CD4-positive, alpha-beta T cell (primary cell): ENCODE measurements around the gene CHAF1A. TPM values are rescaled to one million over a fixed set of nuclear protein-coding genes. Genes with fewer than 3 reads are reported as not detected.

Experiments
- ATAC-seq: fragments of 200-7000 bp; cut with Tn5 transposase; one replicate; pipeline ENCODE4 v1.10.0; 2022; ENCODE audit warnings: mild to moderate bottlenecking; ENCODE audit not compliant: poor library complexity
- CTCF ChIA-PET: fragments of 350-600 bp; sonication (Branson Sonifier 250); formaldehyde crosslinking; loops from one replicate; lab custom pipeline; 2021; ENCODE audit warnings: antibody characterized with exemption, inconsistent platforms; lab: Charles Lee
- POLR2A ChIA-PET: fragments of 350-600 bp; sonication (Branson Sonifier 250); formaldehyde crosslinking; loops from one replicate; lab custom pipeline; 2021; ENCODE audit warnings: antibody characterized with exemption, inconsistent platforms; lab: Charles Lee
- DNase-seq, 14 experiments: peaks; one replicate each; pipeline ENCODE4 v3.0.0-alpha.2; 2013 to 2020; ENCODE audit warnings: mixed read lengths in 2 of 14
- H3K27ac ChIP-seq, 2 donors: one replicate each; pipeline versions ENCODE4 v1.5.1 to v1.7.0; 2013; ENCODE audit warnings: low read length in 2 of 2, low read depth in 1 of 2, mild to moderate bottlenecking in 1 of 2
- H3K27me3 ChIP-seq, 2 experiments: 1 replicate in 1 of 2; 2 replicates in 1 of 2; pipeline versions ENCODE4 v1.6.1 to v1.7.0; 2013; ENCODE audit warnings: low read length in 2 of 2, control low read depth in 1 of 2, mild to moderate bottlenecking in 1 of 2, moderate library complexity in 1 of 2; ENCODE audit not compliant: insufficient read depth in 2 of 2, control insufficient read depth in 1 of 2
- H3K36me3 ChIP-seq: one replicate; pipeline ENCODE4 v1.6.1; 2013; ENCODE audit warnings: low read length, control low read depth; ENCODE audit not compliant: insufficient read depth
- H3K4me1 ChIP-seq: one replicate; pipeline ENCODE4 v1.6.1; 2013; ENCODE audit warnings: low read length, control low read depth; ENCODE audit not compliant: insufficient read depth
- H3K4me3 ChIP-seq: one replicate; pipeline ENCODE4 v1.5.1; 2013; ENCODE audit warnings: mild to moderate bottlenecking, low read length, moderate library complexity
- H3K9me3 ChIP-seq, 2 experiments: 1 replicate in 1 of 2; 2 replicates in 1 of 2; pipeline versions ENCODE4 v1.6.1 to v1.7.0; 2013; ENCODE audit warnings: low read length in 2 of 2, mild to moderate bottlenecking in 2 of 2, control low read depth in 1 of 2, moderate library complexity in 1 of 2; ENCODE audit not compliant: control insufficient read depth in 1 of 2, insufficient read depth in 1 of 2
- H3K27ac Mint-ChIP-seq: one replicate; pipeline ENCODE4 v1.8.0; 2020; ENCODE audit warnings: mixed read lengths
- H3K27me3 Mint-ChIP-seq: one replicate; pipeline ENCODE4 v1.8.0; 2021; ENCODE audit warnings: mixed read lengths
- H3K36me3 Mint-ChIP-seq: one replicate; pipeline ENCODE4 v1.8.0; 2021; ENCODE audit warnings: low read depth, mixed read lengths
- H3K4me1 Mint-ChIP-seq: one replicate; pipeline ENCODE4 v1.8.0; 2021; ENCODE audit warnings: low read depth, mixed read lengths
- H3K4me3 Mint-ChIP-seq: one replicate; pipeline ENCODE4 v1.8.0; 2020; ENCODE audit warnings: mild to moderate bottlenecking, mixed read lengths
- H3K9me3 Mint-ChIP-seq: one replicate; pipeline ENCODE4 v1.8.0; 2020; ENCODE audit warnings: mixed read lengths
- intact Hi-C, 2 experiments: fragments of 100-400 bp; cut with DNase I in 1 of 2; cut with micrococcal nuclease in 1 of 2; formaldehyde crosslinking; loops; one replicate each; pipeline versions ENCODE4 v1.15.1 to v1.9.0; 2023 to 2025; cut with DNase I, micrococcal nuclease
- total RNA-seq, 174 experiments: library from RNA in 2 of 174; stranded (reverse) in 2 of 174; gene quantifications; one replicate each; pipeline ENCODE4 v1.2.3 and lab custom pipeline; 2021 to 2026
- TF ChIP-seq, protein P1 (sequence below): fragments of 200-600 bp; IDR thresholded peaks from one replicate; pipeline ENCODE4 v1.8.0; 2022; ENCODE audit warnings: antibody characterized with exemption, mild to moderate bottlenecking

Gene CHAF1A
- total RNA-seq, 2 experiments from 2014 or later: 27.5 to 27.8 TPM

DNA sequence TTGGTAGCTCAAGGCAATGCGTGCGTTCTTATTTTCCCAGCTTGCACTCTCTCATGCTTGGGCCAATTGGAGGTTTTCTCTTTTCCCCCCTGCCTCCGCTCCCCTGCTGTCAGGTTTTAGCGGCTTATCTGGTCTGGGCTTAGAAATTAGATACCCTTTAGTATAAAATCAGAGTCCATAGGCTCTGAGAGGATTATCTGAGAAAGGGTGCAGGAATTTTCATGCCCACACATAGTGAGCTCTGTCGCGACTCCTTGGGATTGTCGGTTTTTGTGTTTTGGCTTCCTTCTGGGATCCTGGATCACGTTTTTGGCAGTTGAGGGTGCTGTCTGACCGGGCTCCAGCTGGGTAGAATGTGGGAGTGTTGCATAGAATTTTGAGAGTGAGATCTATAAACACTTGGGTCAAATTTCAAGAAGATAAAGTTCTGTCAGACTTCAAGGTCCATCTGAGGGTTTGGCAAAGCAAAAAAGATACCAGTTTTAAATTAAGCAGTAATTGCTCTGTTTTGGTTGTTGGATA lies 12.4 kb downstream of the CHAF1A start:
- no peak for ATAC-seq
- H3K9me3 Mint-ChIP-seq: no peaks in the 10 kb centered on the region
- Histone ChIP-seq H3K27me3 (no peaks in the 10 kb centered on the region), H3K4me3 (no peak overlapping the region), H3K9me3 (no peaks in the 10 kb centered on the region), H3K36me3 (peaks cover 8% of the 10 kb centered on the region), H3K27ac (no peak overlapping the region), H3K4me1 (no peaks in the 10 kb centered on the region)
- peaks cover 22% of the 10 kb centered on the region for H3K36me3 Mint-ChIP-seq
- DNase-seq: no peak
- H3K27me3 Mint-ChIP-seq: no peaks in the 10 kb centered on the region
- no peak overlapping the region for H3K4me3 Mint-ChIP-seq
- intact Hi-C loops: no loop called here
- no peak overlapping the region for H3K27ac Mint-ChIP-seq
- TF ChIP-seq, protein P1, sequence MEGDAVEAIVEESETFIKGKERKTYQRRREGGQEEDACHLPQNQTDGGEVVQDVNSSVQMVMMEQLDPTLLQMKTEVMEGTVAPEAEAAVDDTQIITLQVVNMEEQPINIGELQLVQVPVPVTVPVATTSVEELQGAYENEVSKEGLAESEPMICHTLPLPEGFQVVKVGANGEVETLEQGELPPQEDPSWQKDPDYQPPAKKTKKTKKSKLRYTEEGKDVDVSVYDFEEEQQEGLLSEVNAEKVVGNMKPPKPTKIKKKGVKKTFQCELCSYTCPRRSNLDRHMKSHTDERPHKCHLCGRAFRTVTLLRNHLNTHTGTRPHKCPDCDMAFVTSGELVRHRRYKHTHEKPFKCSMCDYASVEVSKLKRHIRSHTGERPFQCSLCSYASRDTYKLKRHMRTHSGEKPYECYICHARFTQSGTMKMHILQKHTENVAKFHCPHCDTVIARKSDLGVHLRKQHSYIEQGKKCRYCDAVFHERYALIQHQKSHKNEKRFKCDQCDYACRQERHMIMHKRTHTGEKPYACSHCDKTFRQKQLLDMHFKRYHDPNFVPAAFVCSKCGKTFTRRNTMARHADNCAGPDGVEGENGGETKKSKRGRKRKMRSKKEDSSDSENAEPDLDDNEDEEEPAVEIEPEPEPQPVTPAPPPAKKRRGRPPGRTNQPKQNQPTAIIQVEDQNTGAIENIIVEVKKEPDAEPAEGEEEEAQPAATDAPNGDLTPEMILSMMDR: no peak
- H3K4me1 Mint-ChIP-seq: no peaks in the 10 kb centered on the region
- ChIA-PET POLR2A (no interaction called here), CTCF (no interaction called here)

DNA sequence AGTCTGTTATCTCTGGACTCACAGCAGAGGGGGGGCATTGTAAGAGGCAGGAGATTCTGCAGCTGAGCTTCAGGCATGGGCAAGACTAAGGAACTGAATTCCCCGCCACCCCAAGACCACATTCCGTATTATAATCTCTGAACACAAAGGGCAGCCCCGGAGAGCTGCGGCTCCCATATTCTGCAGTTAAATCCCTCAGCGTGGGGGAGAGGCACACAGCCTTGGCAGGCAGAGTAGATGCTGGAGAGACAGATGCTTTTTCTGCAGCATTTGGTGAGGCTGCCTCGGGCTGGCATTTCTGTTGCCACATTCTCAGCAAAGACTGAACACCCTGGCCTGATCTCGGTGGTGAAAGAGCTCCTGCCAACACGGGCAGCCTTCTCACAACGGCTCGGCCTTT lies 12.9 kb downstream of the CHAF1A start:
- Histone ChIP-seq H3K4me3 (no peak overlapping the region), H3K27ac (no peak overlapping the region), H3K9me3 (no peaks in the 10 kb centered on the region), H3K36me3 (peaks cover 8% of the 10 kb centered on the region), H3K27me3 (no peaks in the 10 kb centered on the region), H3K4me1 (no peaks in the 10 kb centered on the region)
- POLR2A ChIA-PET: interaction anchor here (0.7 kb wide), 1 partner anchor 14 kb away, joined by 3 read pairs; no protein-coding TSS in a partner anchor
- H3K4me1 Mint-ChIP-seq: no peaks in the 10 kb centered on the region
- TF ChIP-seq, protein P1: no peak
- H3K36me3 Mint-ChIP-seq: peaks cover 20% of the 10 kb centered on the region
- CTCF ChIA-PET: no interaction called here
- no peak overlapping the region for H3K27ac Mint-ChIP-seq
- no peaks in the 10 kb centered on the region for H3K27me3 Mint-ChIP-seq
- intact Hi-C loops: no loop called here
- ATAC-seq (no peak), DNase-seq (no peak)
- H3K9me3 Mint-ChIP-seq: no peaks in the 10 kb centered on the region
- no peak overlapping the region for H3K4me3 Mint-ChIP-seq

DNA sequence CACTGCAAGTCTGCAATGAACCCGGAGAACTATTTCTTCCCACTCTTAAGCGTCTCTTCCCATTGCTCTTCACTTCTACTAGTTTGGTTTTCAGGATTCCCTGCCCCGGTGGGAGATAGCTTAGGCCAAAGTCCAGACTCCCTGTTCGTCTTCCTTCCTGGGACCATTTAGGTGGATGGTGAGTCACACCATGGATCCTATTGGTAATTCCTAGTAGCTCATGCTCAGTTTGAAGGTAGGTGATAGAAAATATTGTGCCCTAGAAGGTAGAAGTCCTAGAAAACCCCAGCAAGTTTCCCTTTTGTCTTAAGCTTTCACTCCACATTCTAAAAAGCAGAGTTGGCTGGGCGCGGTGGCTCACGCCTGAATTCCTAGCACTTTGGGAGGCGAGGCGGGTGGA lies 13.8 kb downstream of the CHAF1A start:
- intact Hi-C loops: no loop called here
- Mint-ChIP-seq H3K36me3 (peaks cover 20% of the 10 kb centered on the region), H3K9me3 (no peaks in the 10 kb centered on the region), H3K27me3 (no peaks in the 10 kb centered on the region), H3K27ac (no peak overlapping the region), H3K4me3 (no peak overlapping the region), H3K4me1 (no peaks in the 10 kb centered on the region)
- ChIA-PET CTCF (no interaction called here), POLR2A (no interaction called here)
- no peak overlapping the region for H3K4me3 ChIP-seq
- TF ChIP-seq, protein P1: no peak
- ATAC-seq: no peak
- H3K36me3 ChIP-seq: peaks cover 3% of the 10 kb centered on the region
- no peaks in the 10 kb centered on the region for H3K4me1 ChIP-seq
- no peak for DNase-seq
- no peaks in the 10 kb centered on the region for H3K27me3 ChIP-seq
- no peaks in the 10 kb centered on the region for H3K9me3 ChIP-seq
- H3K27ac ChIP-seq: no peak overlapping the region
